NCI-H2107 (cell line): ENCODE data around the gene WDR35.
"Not testable (repeated sequence)": the region's sequence is repeated elsewhere in the genome, so short reads cannot be mapped to it uniquely, and the experiment has no call there.

Source experiments
- DNase-seq: peaks from one replicate; lab custom pipeline; 2025; lab: John Stamatoyannopoulos, UW

WDR35 gene

DNA sequence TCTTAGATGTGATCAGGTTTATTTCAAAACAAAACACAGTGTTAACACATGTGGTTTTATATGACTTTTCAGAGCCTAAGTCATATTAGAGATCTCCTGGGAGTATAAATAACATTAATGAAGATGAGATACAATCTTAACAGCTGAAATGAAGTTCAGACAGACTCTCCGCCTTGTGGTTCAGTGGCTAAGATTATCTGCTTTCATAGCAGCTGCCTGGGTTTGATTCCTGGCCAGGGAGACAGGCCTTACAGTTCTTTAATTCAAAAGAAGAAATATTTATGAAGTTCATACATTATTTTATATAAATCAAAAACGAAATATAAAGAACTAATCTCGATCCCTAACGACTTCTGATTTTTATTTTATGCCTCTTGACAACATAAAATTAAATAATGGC, 52.9 kb downstream of the WDR35 start:
- DNase-seq: no peak

DNA sequence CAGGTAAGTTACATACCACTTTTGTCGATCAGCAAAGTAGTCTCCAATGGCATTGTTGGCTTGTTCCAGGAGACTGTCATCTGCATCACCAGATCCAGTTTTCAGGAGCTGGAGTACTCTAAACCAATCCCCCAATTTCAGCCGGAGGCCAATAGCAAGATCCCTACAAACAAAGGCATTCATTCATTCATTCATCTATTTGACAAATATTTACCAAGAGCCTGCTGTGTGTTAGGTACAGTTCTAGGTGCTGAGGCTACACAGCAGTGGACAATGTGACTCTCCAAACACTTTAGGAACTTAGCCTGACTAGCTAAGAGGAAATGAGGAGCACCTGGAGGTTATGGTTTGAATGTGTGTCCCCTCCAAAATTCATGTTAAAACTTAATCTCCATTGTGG, 53.7 kb downstream of the WDR35 start:
- DNase-seq: no peak

GRCh38 chr2:19933351-19933981, 56.4 kb downstream of the WDR35 start:
- DNase-seq: no peak

- DNase-seq: no peak
Measured at GRCh38 chr2:19932928-19933327, 57.0 kb downstream of the WDR35 start.

- DNase-seq: no peak
Measured at GRCh38 chr2:19929226-19929625, 60.7 kb downstream of the WDR35 start.

DNA sequence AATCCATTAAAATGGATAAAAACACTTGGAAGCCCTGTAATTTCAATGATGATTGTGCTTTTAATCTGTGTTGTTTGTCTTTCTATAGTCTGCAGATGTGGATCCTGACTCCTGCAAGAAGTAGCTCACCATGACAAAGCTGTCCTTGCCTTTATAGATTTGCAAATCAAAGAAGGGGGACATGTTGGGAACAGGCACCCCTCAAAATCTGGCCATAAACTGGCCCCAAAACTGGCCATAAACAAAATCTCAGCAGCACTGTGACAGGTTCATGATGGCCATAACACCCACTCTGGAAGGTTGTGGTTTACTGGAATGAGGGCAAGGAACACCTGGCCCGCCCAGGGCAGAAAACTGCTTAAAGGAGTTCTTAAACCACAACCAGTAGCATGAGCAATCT, 62.1 kb downstream of the WDR35 start:
- not testable (repeated sequence) for DNase-seq

GRCh38 chr2:19924526-19924925, 65.4 kb downstream of the WDR35 start:
- not testable (repeated sequence) for DNase-seq

GRCh38 chr2:19922188-19922587, 67.7 kb downstream of the WDR35 start:
- not testable (repeated sequence) for DNase-seq

DNA sequence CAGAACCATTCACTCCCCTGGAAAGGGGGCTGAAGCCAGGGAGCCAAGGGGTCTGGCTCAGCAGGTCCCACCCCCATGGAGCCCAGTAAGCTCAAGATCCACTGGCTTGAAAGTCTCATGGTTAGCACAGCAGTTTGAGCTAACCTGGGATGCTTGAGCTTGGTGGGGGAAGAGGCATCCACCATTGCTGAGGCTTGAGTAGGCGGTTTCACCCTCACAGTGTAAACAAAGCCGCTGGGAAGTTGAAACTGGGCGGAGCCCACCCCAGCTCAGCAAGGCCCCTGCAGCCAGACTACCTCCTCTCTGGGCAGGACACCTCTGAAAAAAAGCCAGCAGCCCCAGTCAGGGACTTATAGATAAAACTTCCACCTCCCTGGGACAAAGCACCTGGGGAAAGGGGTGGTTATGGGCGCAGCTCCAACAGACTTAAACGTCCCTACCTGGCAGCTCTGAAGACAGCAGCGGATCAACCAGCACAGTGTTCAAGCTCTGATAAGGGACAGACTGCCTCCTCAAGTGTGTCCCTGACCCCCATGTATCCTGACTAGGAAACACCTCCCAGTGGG, 73.4 kb downstream of the WDR35 start:
- no peak for DNase-seq

DNA sequence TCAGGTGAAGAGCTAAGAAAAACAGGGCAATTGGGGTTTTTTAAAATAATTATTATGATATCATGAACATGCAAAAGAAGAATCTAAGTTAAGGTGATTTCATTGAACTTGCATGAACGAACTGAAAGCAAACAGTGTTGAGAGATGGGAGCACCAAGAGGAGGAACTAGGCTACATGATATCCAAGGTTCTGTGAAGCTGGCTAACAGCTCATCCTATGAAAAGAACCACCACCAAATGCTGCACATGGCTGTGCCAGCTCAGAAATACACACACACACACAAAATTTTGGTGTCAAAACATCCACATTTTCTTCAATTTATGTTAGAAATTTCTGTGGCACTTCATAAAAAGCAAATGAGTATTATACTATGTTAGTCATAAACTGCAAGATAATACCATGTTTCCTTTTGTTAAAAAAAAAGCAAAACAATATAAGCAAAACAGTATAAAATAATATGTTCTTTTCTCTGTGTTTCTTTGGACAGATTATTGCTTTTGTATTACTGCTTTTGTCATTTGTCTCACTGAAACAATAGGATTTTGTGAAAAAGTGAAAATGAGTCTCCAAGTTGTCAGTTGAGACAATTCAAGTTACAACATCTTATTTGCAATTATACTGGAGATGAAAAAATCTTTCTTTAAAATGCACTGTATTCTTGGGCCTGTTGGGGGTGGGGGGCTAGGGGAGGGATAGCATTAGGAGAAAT, 75.5 kb downstream of the WDR35 start:
- DNase-seq: no peak

GRCh38 chr2:19911808-19912509, 77.9 kb downstream of the WDR35 start:
- no peak for DNase-seq

DNA sequence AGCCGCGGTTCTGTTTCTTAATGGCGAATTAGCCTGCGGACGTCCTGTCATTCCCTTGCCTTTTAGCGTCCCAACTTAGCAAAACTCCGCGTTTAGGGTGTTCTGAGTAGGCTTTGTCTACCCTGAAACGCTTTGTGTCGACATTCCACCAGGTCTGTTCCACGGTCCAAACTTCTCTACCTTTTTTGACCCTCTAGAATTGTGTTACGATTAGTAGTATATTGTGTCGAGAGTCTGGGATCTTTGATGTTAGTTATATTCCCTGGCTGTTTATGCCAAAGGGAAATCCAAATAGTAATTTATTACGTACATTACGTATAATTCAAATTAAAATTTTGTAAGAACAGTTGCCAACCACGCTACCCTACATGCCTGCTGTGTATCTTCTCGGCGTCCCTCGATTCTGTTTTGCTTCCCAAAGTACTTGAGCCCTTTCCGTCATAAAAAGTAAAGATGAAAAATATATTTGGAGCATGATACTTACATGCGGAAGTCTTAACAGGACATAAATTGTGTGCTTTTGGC, 87.6 kb downstream of the WDR35 start:
- DNase-seq: no peak

GRCh38 chr2:19901442-19902215, 88.3 kb downstream of the WDR35 start, which contains the start of gene TTC32:
TSS of gene TTC32 (minus strand) at chr2:19901983. CDS start at chr2:19901854, 129 bp downstream.
- peak; percentile 83 for DNase-seq

DNA sequence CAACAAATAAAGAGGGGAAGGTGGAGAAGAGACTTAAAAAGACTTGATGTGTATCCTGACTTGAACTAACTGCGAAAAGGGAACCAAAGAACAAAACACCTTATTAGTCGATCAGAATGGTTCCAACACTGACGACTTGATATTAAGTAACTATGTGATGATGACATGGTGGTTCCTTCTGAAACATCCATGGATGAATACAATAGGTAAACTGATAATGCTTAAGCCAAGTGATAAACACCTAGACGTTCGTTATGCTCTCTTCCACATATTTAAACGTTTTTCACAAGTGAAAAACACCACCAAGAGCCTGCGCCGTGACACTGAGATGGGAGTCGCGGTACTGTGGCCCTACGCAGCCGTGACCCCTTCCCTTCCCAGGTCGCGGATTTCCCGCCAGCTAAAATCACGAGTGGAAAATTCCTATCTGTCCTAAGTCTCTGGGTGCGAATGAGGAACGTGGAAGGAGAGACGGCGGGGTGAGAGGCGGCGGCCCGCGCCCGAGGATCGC, 88.9 kb downstream of the WDR35 start:
- no peak for DNase-seq

DNA sequence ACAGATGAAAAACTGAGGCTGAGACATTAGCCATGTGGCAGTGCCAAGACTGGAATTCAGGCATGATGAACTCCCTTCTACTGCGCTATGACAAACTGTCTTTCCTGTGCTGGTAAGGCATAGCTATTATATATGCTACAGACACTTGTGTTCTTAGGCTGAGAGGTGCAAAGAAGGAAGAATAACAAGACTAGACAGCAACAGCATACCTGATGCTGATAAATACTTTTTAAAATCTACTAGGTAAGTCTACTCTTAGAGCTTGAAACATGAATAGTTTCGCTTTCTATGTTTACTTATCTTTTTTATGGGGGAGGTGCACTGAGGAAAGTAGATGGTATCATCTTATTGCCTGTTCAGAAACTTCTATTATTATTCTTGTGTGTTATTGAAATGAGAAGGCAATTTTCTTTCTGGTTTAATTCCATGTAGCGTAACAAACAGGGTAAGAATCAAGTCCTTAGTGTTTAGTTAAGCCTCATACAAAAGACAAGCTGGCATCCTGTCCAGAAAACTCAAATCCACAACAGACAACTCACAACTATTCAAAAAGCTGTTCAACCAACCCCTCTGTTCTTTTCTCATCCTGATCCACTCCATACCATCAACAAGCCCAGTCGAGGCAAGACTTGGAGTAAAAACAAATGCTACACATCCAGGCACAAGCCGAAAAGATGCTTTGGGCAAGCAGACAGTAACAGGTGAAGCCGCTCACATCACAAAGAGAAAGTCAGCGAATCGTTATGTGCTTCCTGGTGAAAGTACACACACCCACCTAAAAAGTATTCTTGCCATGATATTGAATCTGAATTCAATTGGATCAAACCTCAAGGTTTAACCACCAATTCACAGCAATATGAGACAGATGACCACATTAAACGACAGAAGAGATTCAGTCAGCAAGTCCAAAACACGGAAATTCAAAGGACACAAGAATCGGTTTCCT, 89.6 kb downstream of the WDR35 start:
- DNase-seq: no peak

GRCh38 chr2:19898592-19899329, 91.1 kb downstream of the WDR35 start:
- no peak for DNase-seq

GRCh38 chr2:19897623-19898245, 92.2 kb downstream of the WDR35 start:
- no peak for DNase-seq

DNA sequence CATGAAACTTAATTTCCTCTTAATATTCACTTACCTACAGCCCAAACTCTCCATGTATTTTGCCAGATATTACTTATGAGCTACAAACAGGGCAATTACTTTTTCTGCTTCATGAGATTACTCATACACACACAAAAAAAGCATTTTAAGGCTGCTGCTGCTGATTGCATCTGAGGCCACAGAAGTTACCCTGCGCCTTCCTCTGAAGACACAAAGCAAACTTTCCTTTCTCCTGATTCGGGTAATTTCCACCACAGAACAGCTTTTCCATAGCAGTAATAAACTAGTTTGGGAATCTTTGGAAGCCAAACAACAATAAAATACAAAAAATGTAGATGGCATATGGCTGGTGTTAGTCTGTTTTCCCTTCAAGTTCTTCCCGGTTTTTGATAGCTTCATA, 94.4 kb downstream of the WDR35 start:
- no peak for DNase-seq

DNA sequence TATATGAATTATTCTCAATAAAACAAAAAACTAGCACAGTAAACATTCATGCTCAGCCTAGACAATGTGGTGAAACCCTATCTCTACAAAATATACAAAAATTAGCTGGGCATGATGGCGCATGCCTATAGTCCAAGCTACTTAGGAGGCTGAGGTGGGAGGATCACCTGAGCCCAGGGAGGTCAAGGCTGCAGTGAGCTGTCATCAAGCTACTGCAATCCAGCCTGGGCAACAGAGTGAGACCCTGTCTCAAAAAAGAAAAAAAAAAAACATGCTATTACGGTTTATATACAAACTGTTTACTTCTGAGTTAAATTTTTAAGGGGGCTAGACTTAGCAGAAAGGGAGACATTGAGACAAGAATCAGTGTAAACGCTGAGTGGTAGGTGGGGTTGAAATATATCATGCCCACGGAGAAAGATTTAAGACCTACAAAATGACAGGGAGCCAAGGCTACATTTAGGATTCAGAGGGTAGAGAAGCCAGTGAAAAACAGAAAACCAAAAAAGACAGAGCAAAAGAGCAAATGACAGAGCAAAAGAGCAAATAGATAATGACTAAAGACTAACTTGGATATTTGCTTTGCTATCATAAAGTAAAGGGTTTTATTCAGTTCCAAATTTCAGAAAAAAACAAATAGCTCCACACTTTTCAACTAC, 95.6 kb downstream of the WDR35 start:
- DNase-seq: no peak
